ENCODE data around the gene TNFRSF1A.

- TF ChIP-seq, protein P1, sequence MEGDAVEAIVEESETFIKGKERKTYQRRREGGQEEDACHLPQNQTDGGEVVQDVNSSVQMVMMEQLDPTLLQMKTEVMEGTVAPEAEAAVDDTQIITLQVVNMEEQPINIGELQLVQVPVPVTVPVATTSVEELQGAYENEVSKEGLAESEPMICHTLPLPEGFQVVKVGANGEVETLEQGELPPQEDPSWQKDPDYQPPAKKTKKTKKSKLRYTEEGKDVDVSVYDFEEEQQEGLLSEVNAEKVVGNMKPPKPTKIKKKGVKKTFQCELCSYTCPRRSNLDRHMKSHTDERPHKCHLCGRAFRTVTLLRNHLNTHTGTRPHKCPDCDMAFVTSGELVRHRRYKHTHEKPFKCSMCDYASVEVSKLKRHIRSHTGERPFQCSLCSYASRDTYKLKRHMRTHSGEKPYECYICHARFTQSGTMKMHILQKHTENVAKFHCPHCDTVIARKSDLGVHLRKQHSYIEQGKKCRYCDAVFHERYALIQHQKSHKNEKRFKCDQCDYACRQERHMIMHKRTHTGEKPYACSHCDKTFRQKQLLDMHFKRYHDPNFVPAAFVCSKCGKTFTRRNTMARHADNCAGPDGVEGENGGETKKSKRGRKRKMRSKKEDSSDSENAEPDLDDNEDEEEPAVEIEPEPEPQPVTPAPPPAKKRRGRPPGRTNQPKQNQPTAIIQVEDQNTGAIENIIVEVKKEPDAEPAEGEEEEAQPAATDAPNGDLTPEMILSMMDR (conservative IDR thresholded peaks at IDR 0.05; ENCODE audit: low read length) = no peak
- no peak for TF ChIP-seq EZH2phosphoT487 (IDR thresholded peaks at IDR 0.05; ENCODE audit: borderline replicate concordance)
Measured at GRCh38 chr12:6382371-6382770, 40.5 kb upstream of the TNFRSF1A start.

All from Loucy (cell line).